ENCODE results near the gene CSRNP2.

DNA sequence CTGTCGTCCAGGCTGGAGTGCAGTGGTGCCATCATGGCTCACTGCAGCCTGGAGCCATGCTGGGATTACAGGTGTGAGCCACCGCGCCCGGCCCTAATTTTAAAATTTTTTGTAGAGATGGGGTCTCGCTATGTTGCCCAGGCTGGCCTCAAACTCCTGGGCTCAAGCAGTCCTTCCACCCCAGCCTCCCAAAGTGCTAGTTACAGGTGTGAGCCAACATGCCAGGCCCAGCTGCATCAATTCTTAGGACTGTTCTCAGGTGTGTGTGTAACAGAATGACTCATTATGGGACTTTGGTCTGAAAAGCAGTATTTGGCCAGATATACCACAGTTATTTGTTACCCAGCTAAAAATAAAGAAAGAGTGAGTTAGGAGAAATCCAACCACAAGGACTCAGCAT is 17.9 kb downstream of the CSRNP2 start:
- TF ChIP-seq PAX8 (CRISPR knock-in tag; IDR thresholded peaks at IDR 0.05; ENCODE audit: borderline replicate concordance) (no peak), FOXM1 (CRISPR knock-in tag; IDR thresholded peaks at IDR 0.05) (no peak), NCOR1 (IDR thresholded peaks at IDR 0.05; ENCODE audit: borderline replicate concordance, low read length) (no peak), YY1 (IDR thresholded peaks at IDR 0.05; ENCODE audit: insufficient read depth, insufficient replicate concordance, low read depth, low read length) (no peak)
- TF ChIP-seq, protein P1, sequence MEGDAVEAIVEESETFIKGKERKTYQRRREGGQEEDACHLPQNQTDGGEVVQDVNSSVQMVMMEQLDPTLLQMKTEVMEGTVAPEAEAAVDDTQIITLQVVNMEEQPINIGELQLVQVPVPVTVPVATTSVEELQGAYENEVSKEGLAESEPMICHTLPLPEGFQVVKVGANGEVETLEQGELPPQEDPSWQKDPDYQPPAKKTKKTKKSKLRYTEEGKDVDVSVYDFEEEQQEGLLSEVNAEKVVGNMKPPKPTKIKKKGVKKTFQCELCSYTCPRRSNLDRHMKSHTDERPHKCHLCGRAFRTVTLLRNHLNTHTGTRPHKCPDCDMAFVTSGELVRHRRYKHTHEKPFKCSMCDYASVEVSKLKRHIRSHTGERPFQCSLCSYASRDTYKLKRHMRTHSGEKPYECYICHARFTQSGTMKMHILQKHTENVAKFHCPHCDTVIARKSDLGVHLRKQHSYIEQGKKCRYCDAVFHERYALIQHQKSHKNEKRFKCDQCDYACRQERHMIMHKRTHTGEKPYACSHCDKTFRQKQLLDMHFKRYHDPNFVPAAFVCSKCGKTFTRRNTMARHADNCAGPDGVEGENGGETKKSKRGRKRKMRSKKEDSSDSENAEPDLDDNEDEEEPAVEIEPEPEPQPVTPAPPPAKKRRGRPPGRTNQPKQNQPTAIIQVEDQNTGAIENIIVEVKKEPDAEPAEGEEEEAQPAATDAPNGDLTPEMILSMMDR (CRISPR knock-in tag; IDR thresholded peaks at IDR 0.05): no peak
- TF ChIP-seq, protein P2, sequence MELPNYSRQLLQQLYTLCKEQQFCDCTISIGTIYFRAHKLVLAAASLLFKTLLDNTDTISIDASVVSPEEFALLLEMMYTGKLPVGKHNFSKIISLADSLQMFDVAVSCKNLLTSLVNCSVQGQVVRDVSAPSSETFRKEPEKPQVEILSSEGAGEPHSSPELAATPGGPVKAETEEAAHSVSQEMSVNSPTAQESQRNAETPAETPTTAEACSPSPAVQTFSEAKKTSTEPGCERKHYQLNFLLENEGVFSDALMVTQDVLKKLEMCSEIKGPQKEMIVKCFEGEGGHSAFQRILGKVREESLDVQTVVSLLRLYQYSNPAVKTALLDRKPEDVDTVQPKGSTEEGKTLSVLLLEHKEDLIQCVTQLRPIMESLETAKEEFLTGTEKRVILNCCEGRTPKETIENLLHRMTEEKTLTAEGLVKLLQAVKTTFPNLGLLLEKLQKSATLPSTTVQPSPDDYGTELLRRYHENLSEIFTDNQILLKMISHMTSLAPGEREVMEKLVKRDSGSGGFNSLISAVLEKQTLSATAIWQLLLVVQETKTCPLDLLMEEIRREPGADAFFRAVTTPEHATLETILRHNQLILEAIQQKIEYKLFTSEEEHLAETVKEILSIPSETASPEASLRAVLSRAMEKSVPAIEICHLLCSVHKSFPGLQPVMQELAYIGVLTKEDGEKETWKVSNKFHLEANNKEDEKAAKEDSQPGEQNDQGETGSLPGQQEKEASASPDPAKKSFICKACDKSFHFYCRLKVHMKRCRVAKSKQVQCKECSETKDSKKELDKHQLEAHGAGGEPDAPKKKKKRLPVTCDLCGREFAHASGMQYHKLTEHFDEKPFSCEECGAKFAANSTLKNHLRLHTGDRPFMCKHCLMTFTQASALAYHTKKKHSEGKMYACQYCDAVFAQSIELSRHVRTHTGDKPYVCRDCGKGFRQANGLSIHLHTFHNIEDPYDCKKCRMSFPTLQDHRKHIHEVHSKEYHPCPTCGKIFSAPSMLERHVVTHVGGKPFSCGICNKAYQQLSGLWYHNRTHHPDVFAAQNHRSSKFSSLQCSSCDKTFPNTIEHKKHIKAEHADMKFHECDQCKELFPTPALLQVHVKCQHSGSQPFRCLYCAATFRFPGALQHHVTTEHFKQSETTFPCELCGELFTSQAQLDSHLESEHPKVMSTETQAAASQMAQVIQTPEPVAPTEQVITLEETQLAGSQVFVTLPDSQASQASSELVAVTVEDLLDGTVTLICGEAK (IDR thresholded peaks at IDR 0.05): no peak
- TF ChIP-seq, protein P2 (CRISPR knock-in tag; IDR thresholded peaks at IDR 0.05): no peak
- TF ChIP-seq, protein P3, sequence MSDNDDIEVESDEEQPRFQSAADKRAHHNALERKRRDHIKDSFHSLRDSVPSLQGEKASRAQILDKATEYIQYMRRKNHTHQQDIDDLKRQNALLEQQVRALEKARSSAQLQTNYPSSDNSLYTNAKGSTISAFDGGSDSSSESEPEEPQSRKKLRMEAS (IDR thresholded peaks at IDR 0.05): no peak
- TF ChIP-seq, protein P4, sequence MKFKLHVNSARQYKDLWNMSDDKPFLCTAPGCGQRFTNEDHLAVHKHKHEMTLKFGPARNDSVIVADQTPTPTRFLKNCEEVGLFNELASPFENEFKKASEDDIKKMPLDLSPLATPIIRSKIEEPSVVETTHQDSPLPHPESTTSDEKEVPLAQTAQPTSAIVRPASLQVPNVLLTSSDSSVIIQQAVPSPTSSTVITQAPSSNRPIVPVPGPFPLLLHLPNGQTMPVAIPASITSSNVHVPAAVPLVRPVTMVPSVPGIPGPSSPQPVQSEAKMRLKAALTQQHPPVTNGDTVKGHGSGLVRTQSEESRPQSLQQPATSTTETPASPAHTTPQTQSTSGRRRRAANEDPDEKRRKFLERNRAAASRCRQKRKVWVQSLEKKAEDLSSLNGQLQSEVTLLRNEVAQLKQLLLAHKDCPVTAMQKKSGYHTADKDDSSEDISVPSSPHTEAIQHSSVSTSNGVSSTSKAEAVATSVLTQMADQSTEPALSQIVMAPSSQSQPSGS (CRISPR knock-in tag; IDR thresholded peaks at IDR 0.05): no peak
- TF ChIP-seq, protein P5, sequence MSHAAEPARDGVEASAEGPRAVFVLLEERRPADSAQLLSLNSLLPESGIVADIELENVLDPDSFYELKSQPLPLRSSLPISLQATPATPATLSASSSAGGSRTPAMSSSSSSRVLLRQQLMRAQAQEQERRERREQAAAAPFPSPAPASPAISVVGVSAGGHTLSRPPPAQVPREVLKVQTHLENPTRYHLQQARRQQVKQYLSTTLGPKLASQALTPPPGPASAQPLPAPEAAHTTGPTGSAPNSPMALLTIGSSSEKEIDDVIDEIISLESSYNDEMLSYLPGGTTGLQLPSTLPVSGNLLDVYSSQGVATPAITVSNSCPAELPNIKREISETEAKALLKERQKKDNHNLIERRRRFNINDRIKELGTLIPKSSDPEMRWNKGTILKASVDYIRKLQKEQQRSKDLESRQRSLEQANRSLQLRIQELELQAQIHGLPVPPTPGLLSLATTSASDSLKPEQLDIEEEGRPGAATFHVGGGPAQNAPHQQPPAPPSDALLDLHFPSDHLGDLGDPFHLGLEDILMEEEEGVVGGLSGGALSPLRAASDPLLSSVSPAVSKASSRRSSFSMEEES (CRISPR knock-in tag; IDR thresholded peaks at IDR 0.05): no peak

Measured in HepG2 (cell line).